GM12873 (cell line): ENCODE data around the gene C1QTNF7.

Source experiments
- TF ChIP-seq, protein P1 (sequence below): IDR thresholded peaks from 2 replicates; pipeline ENCODE4 v1.5.1; 2012; ENCODE audit warnings: low read depth, mild to moderate bottlenecking, moderate library complexity, low read length, control low read depth; ENCODE audit not compliant: insufficient read depth; ENCODE audit errors: missing control alignments

C1QTNF7 gene

DNA sequence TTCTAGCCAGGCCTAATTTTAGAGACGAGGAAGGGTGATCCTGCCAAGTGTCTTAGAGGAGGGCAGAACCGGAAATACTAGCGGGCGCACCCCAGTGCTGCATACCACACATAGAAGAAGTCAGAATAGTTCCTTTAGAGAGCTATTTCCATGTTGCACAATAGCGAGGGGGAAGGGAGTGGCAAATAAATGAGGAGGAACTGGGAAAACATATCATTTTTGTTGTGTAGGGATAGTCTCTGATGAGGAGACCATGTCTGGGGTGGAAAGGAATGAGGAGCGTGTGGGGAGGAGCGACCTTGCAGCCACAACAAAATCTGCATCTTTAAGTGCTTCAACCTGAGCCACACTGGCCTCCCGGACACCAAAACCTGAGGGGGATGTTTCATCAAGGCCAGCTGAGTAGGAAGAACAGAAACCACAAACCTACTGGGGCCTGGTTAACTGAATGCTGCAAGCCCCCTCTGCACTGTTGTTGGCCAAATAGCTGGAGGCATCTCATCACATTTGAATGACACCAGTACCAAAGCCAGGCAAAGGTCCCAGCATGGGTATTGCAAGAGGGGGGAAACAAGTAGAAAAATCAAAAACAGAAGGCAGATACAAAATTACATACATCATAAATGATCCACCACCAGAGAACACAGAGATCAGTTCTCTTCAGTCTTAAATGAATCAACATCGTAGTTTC, 26.7 kb upstream of the C1QTNF7 start:
- TF ChIP-seq, protein P1, sequence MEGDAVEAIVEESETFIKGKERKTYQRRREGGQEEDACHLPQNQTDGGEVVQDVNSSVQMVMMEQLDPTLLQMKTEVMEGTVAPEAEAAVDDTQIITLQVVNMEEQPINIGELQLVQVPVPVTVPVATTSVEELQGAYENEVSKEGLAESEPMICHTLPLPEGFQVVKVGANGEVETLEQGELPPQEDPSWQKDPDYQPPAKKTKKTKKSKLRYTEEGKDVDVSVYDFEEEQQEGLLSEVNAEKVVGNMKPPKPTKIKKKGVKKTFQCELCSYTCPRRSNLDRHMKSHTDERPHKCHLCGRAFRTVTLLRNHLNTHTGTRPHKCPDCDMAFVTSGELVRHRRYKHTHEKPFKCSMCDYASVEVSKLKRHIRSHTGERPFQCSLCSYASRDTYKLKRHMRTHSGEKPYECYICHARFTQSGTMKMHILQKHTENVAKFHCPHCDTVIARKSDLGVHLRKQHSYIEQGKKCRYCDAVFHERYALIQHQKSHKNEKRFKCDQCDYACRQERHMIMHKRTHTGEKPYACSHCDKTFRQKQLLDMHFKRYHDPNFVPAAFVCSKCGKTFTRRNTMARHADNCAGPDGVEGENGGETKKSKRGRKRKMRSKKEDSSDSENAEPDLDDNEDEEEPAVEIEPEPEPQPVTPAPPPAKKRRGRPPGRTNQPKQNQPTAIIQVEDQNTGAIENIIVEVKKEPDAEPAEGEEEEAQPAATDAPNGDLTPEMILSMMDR: peak; percentile 16

DNA sequence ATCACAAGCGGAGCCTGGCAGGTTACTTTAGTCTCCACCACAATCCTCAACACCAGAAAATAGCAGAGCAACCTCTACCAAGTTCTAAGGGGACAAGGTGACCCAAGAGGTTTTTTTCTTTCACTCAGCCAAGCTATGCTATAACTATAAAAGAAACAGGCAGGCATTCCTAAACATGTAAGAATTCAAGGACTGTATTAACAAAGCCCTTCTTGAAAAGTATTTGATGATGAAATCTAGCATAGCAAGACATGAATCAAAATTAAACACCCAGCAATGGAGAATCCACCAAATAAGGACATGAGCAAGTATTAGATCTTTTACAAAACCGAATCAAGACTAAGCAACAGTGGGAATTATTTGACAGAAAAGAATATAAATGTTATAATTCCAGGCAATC, 25.7 kb upstream of the C1QTNF7 start:
- TF ChIP-seq, protein P1: no peak

- TF ChIP-seq, protein P1: no peak
These were observed 24.9 kb upstream of the C1QTNF7 start for GRCh38 chr4:15402974-15403373.

GRCh38 chr4:15405018-15405417, 22.8 kb upstream of the C1QTNF7 start:
- TF ChIP-seq, protein P1: no peak

DNA sequence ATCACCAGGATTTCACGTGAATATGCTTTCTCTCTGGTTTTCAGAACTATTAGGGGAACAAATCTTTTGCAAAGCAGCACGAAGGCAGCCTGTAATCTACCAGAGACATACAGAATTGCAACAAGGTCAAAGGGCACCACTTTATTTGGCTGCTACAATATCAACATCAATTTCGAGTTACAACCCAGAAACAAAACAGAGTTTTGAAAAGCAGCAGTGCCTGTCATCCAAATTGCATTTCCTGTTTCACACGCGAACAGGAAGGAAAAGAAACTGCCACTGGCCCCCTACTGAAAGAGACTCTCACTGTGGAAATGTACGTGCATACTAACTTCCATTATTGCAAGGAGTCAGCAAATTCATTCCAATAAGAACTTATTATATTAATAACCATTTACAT, 17.1 kb upstream of the C1QTNF7 start:
- TF ChIP-seq, protein P1: no peak

DNA sequence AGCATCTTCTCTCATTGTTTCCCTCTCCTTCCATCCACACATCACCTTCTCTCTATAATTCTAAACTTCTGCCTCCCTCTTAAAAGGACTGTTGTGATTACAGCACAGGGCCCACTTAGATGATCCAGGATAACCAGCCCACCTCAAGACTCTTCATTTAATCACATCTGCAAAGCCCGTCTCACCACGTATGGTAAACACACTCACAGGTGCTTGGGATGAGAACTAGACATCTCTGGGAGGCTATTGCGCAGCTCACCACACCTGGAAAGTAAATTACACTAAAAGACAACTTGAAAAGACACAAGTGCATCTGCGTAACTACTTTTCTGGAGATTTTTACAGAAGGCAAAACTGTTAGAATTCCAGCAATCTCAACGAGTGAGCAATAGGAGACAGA, 15.4 kb upstream of the C1QTNF7 start:
- TF ChIP-seq, protein P1: no peak

DNA sequence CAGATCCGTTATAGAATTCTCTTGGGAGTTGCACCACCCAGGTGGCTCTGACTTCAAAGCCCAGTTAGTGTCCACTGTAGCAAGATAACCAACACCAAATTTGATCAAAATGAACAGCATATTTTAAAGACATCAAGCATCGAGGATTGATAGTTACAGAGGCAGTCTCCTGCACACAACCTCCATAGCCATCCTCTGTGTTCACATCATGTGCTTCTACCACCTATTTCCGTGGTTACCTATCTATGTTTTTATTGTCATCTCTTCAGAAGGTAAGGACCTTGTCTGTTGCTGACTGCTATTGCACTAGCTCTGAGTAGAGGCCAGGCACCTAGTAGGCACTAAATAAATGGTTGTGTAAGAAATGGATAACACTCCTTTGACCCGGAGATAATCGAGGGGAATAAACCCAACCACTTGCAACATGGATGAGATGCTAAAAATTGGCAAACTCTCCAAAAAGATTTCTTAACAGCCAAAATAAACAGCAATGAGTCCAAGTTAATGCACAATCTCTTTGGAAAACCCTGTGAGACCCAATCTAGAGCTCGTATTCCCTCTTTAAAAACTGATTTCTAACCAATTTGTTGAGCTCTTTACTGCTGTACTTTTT, 14.7 kb upstream of the C1QTNF7 start:
- TF ChIP-seq, protein P1: no peak
